Measurements from ENCODE around the gene PTPRM.

Gene PTPRM

GRCh38 chr18:8065284-8065683 is 498.2 kb downstream of the PTPRM start:
- DNase-seq = no peak

GRCh38 chr18:8065773-8066172 is 498.7 kb downstream of the PTPRM start:
- no peak for DNase-seq

GRCh38 chr18:8069708-8070107 is 502.6 kb downstream of the PTPRM start:
- DNase-seq = no peak

- DNase-seq = no peak
Observed at GRCh38 chr18:8073167-8073566, 506.1 kb downstream of the PTPRM start.

- DNase-seq = no peak
Observed at GRCh38 chr18:8080092-8080491, 513.0 kb downstream of the PTPRM start.

GRCh38 chr18:8081267-8081666 is 514.2 kb downstream of the PTPRM start:
- DNase-seq = no peak

- DNase-seq = no peak
Observed at GRCh38 chr18:8081872-8082553, 514.9 kb downstream of the PTPRM start.

- no peak for DNase-seq
Observed at GRCh38 chr18:8084160-8084559, 517.0 kb downstream of the PTPRM start.

GRCh38 chr18:8088626-8089025 is 521.5 kb downstream of the PTPRM start:
- peak; percentile 47 for DNase-seq

GRCh38 chr18:8091035-8091434 is 523.9 kb downstream of the PTPRM start:
- no peak for DNase-seq

GRCh38 chr18:8095947-8096570 is 528.9 kb downstream of the PTPRM start:
- DNase-seq = no peak

GRCh38 chr18:8097399-8097798 is 530.3 kb downstream of the PTPRM start:
- no peak for DNase-seq

- no peak for DNase-seq
Observed at GRCh38 chr18:8097927-8098326, 530.8 kb downstream of the PTPRM start.

- DNase-seq = no peak
Observed at GRCh38 chr18:8106603-8107002, 539.5 kb downstream of the PTPRM start.

GRCh38 chr18:8107426-8107825 is 540.3 kb downstream of the PTPRM start:
- no peak for DNase-seq

GRCh38 chr18:8114480-8114879 is 547.4 kb downstream of the PTPRM start:
- DNase-seq = no peak

- no peak for DNase-seq
Observed at GRCh38 chr18:8116341-8117005, 549.4 kb downstream of the PTPRM start.

GRCh38 chr18:8117006-8117371 is 549.9 kb downstream of the PTPRM start:
- no peak for DNase-seq

- no peak for DNase-seq
Observed at GRCh38 chr18:8121101-8121500, 554.0 kb downstream of the PTPRM start.

- DNase-seq = no peak
Observed at GRCh38 chr18:8121942-8122480, 554.9 kb downstream of the PTPRM start.

GRCh38 chr18:8124232-8125146 is 557.4 kb downstream of the PTPRM start:
- DNase-seq = no peak

GRCh38 chr18:8130096-8130495 is 563.0 kb downstream of the PTPRM start:
- DNase-seq = no peak

- DNase-seq = no peak
Observed at GRCh38 chr18:8133032-8133431, 565.9 kb downstream of the PTPRM start.

Data from NCI-H1105 (cell line).